CD4-positive, alpha-beta T cell treated with Interleukin-10 for 1 hour (primary cell): ENCODE results near the gene RHOT2.

Source experiments
- DNase-seq: peaks from one replicate; pipeline ENCODE4 v3.0.0-alpha.2; 2020

Gene RHOT2

DNA sequence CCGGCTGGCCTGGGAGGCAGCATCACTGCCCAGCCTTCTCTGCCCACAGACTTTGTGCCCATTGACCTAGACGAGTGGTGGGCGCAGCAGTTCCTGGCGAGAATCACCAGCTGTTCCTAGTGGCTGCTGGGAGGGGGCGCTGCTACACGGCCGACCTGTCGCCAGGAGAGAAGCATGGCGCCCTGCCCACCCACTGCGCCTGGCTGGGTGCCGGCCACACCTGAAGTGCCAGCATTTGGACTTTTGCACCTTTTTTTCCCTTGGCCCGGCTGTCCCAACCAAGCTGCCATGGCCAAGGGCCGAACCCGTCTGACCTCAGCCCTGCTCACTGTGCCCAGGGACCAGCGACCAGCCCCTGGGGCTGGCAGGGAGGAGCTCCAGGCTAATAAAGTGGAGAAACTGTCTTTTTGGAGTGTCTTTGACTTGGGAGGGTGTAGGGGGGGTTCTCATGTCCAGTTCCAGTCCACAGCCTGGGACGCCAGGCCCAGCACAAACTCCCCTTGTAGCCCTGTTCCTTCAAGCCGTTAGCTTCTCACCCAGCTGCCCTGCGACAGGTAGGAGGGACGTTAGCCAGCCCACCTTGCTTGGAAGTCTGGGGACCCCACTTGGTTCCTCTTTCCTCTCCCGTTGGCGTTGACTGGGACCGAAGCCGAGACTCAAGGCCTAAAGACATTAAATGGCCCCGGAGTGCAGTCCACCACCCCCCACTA, 19.7 kb upstream of the RHOT2 start:
- peak; percentile 39 for DNase-seq

DNA sequence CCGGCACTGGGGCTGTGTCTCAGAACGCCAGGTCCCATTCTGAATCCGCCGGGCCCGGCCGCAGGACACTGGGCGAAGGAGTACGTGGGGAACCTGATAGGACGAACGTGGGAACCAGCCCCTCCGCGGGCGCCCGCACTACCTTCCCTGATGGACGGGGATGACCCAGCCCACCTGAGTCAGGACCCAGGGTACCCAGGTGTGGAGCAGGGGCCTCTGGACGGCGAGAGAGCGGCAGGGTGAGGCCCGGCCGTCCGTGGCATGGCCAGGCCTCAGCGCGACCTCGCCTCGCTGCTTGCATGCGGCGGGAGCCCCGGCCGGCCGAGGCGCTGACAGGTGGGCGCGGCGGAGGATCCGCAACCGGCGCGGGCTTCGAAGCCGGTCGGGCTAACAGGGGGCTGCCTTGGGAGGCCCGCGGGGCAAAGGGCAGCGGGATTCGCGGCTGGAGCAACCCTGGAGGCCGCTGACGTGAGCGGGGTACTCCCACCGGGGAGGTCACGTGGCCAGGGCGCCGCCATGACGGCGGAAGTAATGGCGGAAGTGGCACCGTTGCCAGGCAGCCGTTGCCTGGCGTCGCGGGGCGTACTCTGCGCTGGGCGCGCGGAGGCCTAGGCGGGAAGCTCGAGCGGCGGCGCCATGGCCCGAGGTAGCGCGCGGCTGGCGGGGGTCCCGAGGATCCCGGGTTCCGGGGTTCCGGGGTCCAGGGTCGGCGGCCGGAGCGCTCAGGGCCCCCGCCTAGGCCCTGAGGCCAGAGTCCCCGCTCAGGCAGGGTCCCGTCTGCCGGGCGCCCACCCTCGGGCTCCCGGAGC, 18.9 kb upstream of the RHOT2 start, which contains the start of gene WDR90:
Gene WDR90 (plus strand): TSS at position 585 of the 809 bp plus-strand sequence. CDS start 52 bp downstream, at position 637.
- DNase-seq: peak; percentile 90

DNA sequence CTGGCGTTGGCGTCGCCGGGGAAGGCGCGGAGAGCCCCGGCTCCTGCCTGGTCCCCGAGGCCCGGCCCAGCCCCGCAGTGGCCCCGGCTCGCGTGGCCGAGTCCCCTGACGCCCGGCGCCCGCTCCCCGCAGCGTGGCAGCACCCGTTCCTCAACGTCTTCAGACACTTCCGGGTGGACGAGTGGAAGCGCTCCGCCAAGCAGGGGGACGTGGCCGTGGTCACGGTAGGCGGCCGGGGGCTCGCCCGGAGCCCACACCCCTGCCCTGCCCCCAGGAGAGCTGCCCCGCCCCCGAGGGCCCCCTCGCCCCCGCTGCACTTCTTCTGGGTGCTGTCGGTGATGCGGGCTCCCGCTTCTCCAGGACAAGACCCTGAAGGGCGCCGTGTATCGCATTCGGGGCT, 18.3 kb upstream of the RHOT2 start:
- DNase-seq: no peak

DNA sequence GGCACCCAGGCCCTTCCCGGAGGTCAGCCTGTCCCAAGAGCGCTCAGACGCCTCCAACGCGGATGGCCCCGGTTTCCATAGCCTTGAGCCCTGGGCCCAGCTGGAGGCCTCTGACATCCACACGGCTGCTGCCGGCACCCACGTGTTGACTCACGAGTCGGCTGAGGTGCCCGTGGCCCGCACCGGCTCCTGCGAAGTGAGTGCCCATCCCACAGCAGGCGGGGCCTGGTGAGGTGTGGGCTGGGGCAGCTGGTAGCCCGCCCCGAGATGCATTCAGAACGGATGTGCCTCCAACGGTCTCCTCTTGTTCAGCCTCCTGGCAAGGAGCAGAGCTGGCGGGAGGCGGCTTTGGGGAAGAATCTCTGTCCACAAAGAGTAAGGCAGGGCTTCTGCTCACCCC, 16.1 kb upstream of the RHOT2 start:
- DNase-seq: no peak

DNA sequence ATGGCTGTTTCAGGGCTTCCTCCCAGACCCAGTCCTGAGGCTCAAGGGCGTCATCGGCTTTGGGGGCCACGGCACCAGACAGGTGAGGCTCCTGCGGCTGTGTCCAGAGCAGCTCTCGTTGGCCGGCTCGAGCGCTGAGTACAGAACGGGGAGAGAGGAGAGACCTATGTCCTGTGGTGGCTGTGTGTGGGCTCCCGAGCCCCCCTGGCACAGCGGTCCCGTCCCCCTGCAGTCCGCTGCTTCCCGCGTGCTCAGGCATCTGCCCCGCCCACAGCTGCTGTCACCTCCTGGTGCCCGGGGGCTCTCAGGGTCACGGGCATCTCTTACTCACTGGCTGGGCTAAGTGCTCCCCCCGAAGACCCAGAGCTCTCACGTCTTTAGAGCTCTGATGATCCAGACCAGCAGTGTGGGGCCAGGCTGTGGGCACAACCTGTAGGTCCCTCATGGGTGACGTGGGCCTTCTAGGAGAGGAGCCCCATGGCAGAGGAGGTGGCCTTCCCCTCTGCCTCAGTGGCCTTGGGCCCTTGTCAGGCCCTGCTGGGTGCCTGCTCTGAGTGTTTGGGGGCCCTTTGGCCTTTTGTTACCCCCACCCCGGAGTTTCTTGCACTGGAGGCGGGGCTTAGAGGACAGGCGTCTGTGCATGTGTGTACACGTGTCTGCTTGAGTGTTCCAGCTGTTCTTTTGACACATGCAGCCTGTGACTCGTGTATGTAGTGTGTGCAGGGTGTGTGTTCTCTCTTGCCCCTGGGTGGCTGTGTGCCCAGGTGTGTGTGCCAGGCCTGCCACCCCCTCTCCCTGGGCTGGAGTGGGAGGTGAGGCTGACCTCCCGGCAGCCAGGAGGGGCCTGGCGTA, 15.3 kb upstream of the RHOT2 start:
- no peak for DNase-seq

DNA sequence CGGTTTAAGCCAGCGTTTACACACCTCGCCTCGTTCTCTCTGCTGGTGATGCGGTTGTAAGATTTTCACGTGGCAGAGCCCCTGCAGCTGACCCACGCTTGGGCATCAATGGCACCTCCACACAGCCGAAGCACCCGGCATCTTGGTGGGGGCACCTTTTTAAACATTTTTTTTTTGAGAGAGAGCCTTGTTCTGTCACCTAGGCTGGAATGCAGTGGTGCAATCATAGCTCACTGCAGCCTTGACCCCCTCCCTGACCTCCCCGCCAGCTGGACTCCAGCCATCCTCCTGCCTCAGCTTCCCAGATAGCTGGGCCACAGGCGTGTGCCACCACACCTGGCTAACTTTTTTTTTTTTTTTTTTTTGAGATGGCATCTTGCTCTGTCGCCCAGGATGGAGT, 13.9 kb upstream of the RHOT2 start:
- DNase-seq: no peak

DNA sequence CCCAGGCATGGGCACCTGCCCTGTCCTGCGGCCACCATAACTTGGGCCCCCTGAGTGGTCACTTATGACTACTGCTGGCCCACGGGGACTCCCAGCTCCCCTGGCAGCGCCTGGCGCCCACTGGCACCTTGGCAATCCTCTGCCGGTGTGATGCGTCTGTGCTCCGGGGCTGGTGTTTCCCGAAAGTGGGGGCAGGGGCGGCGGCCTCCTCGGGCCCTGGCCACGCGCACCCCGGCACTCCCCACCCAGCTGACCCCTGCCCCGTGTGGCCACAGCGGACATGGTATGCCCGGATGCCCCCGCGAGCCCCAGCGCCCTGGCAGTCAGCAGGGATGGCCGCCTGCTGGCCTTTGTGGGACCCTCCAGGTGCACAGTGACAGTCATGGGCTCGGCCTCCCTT, 10.4 kb upstream of the RHOT2 start:
- DNase-seq: no peak

DNA sequence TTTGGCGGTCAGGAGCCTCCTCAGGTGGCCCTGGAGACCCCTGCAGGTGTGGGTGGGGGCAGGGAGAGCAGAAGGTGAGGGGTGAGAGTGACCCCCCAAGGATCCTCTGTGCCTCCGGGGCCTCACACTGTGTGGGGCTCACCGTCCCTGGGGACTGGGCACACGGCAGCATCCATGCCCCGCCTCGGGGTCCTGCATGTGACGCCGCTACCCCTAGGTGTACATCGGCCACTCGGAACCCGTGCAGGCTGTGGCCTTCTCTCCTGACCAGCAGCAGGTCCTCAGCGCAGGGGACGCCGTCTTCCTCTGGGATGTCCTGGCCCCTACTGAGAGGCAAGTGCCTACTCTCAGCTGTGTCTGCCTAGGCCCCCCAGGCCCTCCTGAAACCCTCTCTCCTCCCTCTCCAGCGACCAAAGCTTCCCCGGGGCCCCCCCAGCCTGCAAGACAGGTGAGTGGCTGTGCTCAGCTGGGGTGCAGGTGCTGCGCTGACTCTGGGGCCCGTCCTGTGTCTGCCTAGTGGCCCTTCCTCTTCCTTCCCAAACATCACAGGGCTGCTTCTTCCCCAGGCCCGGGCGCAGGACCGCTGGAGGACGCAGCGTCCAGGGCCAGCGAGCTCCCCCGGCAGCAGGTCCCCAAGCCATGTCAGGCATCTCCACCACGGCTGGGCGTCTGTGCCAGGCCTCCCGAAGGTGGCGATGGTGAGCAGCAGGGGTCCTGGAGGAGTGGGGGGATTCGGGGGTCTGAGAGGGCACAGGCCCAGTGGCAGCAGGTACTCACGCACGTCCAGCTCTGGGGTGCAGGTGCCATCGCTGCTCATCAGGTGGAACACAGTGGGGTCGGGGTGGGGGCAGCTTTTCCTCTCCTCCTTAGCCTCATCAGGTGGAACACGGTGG, 9.0 kb upstream of the RHOT2 start:
- DNase-seq: no peak

DNA sequence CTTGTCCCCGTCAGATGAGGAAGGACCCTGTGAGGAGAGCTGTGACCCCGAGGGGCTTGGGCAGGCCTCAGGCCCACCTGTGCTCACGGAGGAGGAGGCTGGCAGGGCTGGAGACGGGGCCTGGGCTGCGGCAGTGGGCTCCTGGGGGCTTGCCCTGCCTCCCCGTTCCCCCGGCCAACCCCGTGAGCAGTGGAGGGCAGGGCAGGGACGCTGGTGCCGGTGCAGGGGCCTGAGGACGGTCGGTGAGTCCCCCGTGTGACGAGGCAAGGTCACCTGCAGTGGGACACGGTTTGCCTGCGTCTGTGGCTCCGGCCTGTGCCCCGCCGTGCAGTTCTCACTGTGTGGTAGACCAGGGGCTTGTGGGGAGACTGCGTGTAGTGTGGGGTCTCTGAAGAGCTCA, 8.3 kb upstream of the RHOT2 start:
- DNase-seq: no peak

DNA sequence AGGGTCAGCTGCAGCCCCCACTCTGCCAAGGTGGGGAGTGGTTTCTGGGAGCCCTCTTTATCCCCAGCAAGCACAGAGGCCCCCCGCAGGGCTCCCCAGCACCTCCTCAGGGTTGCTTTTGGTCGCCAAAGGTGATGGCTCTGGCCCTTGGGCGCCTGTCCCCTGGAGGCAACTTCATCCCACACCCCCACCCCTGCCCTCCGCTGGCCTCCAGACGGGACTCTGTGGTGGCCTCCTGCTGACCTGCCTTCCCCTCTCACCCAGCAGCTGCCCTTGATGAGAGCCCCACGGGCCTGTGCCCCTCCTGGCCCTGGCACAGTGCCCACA, 7.8 kb upstream of the RHOT2 start:
- no peak for DNase-seq

DNA sequence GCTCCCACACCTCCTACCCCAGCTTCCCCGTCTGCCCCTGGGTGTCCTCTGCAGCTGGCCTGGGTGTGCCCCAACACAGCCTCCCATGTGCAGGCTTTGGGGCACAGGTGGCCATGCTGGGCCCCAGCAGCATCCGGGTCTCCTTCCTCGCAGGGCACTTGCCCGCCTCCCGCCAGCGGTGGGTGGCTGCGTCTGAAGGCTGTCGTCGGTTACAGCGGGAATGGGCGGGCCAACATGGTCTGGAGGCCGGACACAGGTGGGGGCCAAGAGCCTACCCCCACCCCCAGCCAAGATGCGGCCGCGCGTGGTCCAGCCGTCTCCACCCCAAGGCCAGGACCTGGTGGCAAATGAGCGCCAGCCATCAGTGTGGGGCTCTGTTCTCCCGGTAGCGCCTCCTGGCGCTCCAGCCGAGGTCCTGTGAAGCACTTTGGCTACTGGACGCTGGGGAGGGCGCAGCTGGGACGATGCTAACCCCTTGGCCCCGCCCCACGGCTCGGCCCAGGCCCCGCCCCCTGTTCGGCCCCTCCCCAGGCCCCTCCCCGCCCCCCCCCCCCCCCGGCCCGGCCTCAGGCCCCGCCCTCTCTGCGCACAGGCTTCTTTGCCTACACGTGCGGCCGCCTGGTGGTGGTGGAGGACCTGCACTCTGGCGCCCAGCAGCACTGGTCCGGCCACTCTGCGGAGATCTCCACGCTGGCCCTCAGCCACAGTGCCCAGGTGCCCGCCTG, 7.3 kb upstream of the RHOT2 start:
- DNase-seq: peak; percentile 67

DNA sequence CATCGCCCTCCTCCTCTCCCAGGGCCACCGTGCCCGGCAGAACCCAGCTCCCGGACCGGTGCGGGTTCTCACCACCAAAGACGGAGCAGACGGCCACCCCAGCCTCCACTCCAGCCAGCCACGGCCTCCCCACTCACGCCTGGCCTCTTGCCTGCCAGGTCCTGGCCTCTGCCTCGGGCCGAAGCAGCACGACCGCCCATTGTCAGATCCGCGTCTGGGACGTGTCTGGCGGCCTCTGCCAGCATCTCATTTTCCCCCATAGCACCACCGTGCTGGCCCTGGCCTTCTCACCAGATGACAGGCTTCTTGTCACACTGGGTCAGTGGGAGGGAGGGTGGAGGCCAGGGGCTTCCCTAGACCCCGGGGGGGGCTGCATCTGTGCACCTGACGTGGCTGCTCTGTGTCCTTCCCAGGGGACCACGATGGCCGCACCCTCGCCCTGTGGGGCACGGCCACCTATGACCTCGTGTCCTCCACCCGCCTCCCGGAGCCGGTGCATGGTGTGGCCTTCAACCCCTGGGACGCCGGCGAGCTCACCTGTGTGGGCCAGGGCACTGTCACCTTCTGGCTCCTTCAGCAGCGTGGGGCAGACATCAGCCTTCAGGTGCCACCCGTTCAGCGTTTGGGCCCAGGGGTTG, 6.6 kb upstream of the RHOT2 start:
- no peak for DNase-seq

DNA sequence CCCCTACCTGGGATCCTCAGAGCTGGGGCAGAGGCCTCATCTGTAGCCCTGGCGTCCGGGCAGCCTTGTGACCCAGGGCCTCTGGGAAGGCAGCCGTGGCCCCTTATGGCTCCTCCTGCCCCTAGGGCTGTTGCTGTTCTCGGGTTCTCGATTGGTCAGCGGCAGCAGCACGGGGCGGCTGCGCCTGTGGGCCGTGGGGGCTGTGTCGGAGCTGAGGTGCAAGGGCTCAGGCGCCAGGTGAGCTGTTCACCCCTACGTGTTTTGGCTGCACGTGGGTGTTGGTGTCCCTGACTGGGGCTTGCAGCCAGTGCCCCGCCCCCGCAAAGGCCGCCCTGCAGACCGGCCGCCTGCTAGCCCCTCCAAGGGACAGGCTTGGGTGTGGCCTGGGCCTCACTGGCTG, 5.8 kb upstream of the RHOT2 start:
- no peak for DNase-seq

DNA sequence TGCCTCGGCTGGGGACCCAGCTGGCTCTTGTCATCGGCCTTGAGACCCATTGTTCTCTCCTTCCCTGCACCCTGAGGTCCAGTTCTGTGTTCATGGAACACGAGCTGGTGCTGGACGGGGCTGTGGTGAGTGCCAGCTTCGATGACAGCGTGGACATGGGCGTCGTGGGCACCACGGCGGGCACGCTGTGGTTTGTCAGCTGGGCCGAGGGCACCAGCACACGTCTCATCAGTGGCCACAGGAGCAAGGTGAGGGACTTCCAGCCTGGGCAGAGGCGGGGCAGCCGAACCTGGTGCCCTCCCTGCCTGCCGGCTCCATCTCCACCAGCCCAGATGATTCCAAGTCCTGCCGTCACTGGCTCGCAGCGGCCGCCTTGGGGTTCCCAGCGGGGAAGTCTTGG, 5.3 kb upstream of the RHOT2 start:
- no peak for DNase-seq

DNA sequence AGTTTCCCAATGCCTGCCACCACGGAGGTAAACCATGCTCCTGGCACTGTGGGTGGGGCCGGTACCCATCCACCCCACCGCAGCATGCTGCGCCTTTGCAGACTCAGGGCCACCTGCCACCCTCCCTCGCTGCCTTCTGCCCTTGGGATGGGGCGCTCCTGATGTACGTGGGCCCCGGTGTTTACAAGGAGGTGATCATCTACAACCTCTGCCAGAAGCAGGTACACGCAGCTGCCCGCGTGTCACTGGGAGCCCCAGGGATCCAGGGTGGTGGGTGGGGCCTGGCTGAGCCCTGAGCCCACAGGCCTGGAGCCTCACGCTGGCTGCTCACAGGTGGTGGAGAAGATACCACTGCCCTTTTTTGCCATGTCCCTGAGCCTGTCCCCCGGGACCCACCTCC, 1.4 kb upstream of the RHOT2 start:
- no peak for DNase-seq

DNA sequence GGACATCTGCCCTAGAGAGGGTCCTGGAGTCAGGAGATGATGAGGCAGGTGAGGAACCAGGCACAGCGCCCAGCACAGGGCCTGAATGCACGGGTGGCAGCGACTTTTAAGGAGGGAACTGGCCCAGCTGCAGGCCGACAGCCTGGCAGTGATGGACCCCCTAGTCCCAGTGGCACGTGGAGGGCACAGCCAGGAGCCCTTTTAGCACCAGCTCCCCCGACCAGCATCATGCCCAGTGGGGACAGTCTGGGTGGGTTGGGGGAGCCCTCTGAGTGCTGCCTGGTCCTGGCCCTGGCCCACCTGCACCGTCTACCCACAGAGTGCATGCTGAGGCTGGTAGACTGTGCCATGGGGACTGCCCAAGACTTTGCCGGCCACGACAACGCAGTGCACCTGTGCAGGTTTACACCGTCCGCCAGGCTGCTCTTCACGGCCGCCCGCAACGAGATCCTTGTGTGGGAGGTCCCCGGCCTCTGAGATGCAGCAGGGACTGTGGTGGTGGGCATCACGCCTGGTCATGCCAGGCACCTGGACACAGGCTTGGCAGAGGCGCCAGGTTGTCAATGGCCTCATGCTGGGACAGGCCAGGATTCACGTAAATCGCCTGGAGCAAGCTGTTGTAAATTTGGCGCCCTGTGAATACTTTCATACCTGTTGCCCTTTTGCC, 686 bp upstream of the RHOT2 start:
- DNase-seq: no peak

DNA sequence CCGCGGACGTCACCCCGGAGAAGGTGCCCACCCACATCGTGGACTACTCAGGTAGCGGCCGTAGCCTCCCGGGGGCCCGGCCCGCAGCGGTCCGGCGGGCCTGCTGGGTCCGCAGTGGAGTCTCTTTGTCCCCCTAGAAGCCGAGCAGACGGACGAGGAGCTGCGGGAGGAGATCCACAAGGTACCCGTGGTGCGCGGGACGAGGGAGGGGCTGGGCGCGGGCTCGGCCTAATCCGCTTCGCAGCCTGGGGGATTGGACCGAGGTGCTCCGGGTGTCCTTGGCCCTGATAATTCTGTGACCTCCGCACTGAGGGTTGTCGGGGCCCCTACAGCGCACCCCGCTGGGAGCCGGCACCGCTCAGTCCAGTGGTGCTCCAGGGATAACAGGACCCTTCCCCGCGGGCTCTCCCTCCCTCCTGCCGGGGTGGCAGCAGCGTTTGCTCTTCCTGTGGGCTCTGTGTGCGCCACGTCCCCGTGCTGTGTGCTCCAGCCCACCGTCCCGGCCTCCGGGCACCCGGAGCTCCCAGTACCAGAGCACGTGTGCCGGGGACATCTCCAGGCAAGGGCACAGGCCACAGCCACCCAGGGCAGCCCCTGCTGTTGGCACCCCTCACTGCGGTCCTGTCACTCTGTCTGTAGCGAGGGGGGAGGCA, 713 bp downstream of the RHOT2 start:
- no peak for DNase-seq

DNA sequence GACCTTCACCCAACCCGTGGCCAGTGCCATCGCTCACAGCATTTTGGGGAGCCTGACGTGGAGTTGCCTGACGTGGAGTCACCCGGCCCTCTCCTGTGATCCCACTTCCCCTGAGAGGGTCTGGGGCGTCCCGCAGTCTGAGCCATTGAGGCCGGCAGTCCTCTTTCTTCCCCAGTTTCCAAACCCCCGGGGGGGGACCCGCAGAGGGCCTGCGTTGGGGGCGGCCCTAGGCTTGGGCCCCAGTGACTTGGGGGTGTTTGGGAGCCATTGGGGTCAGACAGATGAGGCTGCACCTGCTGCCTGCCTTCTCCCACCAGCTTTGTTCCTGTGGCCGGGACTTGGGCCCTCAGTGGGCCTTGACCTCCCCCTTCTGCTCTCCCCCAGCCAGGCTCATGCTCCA, 1.7 kb downstream of the RHOT2 start:
- no peak for DNase-seq

DNA sequence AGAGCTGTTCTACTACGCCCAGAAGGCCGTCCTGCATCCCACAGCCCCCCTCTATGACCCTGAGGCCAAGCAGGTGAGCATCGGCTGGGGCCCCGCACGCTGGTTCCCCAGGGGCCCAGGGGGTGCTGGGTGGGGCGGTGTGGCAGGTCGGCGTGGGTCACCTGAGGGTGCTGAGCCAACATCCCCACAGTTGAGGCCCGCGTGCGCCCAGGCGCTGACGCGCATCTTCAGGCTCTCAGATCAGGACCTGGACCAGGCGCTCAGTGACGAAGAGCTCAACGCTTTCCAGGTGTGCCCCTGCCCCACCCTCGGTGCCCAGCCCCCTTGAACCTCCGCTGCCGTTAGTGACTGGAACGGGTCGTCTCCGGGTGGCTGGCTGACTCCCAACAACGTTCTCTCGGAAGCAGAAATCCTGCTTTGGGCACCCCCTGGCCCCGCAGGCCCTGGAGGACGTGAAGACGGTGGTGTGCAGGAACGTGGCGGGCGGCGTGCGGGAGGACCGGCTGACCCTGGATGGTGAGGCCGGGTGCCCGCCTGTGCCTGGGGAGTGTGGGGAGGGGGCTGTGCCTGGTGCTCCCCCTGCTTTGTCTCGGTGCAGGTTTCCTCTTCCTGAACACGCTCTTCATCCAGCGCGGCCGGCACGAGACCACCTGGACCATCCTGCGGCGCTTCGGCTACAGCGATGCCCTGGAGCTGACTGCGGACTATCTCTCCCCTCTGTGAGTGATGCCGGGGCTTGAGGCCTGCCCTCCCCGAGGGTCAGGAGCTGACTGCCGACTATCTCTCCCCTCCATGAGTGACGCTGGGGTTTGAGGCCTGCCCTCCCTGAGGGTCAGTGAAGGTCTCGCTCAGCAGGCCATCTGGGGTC, 2.8 kb downstream of the RHOT2 start:
- DNase-seq: no peak
